HG03457 (cell line): ENCODE data around the gene MYOF.
"Not testable (repeated sequence)": the region's sequence is repeated elsewhere in the genome, so short reads cannot be mapped to it uniquely, and the experiment has no call there.

ENCODE experiments used
- ATAC-seq: cut with Tn5 transposase; IDR thresholded peaks from one replicate; pipeline ENCODE4 v1.9.1; 2021; ENCODE audit warnings: moderate number of reproducible peaks; ENCODE audit not compliant: unreplicated experiment

MYOF gene

GRCh38 chr10:93458821-93459257 lies 23.3 kb downstream of the MYOF start:
- ATAC-seq: no peak

DNA sequence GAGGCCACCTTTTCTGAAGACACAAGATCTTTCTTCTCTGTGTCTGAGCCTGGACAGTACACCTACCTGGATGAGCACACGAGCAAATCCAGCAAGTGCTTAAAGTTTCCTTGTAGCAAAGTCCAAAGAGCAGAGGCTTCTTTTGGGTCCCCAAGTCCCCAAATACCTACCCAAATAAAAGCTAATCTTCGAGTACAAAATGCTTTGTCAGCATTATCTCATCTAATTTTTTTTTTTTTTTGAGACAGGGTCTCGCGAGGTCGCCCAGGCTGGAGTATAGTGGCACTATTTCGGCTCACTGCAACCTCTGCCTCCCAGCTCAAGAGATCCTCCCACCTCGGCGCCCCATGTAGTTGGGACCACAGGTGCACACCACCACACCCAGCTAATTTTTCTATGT lies 24.6 kb downstream of the MYOF start:
- ATAC-seq: no peak

GRCh38 chr10:93456480-93456879 lies 25.7 kb downstream of the MYOF start:
- ATAC-seq: no peak

GRCh38 chr10:93454736-93455135 lies 27.4 kb downstream of the MYOF start:
- no peak for ATAC-seq

DNA sequence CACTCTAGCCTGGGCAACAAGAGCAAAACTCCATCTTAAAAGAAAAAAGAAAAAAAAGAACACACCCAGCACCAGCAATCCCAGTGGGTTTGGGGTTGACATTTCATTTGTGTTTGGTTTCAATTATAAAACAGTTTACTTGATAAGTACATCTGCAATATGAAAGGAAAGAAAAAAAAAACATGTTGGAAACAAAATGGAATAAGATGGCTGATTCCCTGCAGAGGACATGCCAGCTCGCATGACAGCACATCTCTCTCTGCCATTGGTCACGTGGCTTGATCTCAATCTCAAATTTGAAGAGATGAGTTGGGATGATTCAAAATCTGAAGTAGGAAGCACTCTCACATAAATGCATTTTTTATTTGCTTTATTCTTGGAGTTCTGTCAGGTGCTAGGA lies 28.0 kb downstream of the MYOF start:
- no peak for ATAC-seq

- no peak for ATAC-seq
These were observed 30.0 kb downstream of the MYOF start for GRCh38 chr10:93452143-93452542.

DNA sequence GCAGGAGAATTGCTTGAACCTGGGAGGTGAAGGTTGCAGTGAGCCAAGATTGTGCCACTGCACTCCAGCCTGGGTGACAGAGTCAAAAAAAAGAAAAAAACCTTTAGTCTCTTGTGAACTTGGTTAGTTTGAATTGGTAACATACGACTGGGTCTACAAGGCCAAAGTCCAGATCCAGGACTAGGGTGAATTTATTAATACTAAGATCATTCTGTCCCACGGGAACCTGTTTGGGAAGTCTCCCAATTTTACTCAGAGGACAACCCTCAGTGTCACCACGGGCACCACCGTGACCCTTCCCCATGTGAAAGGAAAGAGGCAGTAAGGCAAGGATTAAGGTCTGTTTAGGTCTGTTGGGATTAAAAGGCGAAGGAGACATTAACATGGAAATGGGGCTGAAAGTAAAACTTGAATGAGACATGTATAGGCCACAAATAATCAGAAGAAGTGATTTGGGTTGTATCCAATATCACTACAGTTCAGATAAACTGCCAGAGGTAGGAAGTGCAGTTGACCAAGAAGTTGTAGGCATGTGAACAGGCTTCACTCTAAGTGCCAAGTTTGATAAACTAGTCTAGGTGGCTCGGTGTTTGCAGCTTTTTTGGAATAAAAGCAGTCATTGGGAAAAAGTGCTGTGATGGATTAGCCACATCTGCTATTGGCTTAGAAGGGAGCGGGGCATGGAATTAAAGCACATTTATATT lies 30.7 kb downstream of the MYOF start:
- ATAC-seq: no peak

DNA sequence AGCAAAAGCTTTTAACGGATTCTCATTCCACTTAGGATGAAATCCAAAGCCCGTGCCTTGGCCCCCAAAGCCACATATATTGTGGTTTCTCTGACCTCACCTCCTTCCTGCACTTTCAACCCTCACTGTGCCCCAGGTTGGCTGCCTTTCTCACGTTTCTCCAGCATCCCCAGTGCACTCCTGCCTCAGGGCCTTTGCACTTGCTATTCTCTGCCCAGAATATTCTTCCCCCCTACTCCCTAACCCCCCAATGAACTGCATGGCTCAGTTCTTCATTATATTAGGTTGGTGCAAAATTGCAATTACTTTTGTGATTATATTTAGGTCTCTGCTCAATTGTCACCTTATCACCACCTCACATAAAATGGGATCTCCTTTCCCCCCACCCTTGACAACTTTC lies 34.2 kb downstream of the MYOF start:
- ATAC-seq: no peak

- no peak for ATAC-seq
These were observed 35.1 kb downstream of the MYOF start for GRCh38 chr10:93447019-93447418.

DNA sequence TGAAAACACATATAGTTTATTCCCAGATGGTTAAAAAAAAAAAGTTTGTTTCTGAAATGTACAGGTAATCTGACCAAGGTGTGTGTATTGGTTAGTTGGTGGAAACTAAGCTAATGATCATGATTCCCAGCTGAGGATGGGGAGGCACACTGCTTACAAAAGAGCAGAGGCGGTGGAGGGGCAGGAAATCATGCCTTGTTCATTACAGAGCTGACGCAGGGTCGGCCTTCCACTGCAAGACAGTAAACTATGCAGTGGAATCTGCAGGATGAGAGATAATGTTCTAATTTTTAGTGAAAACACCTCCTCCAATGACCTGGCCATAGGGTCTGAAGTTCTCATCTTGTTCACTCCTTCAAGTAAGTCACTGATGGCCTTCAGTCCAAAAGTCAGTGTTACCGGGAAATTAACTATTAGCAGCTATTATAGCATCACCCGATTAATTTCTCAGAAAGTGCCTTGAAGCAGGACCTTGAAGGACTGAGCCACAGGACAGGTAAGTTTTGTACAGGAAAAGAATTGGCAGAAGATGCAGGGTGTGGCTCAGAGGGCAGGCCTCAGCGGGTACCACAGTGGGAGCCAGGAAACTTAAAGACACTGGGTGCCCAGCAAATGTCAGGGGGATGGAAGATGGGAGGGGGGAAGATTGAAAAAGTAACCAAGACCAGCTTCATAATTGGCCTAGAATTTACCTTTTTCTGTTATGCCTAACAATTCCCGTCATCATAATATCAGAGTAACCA lies 36.0 kb downstream of the MYOF start:
- ATAC-seq: no peak

DNA sequence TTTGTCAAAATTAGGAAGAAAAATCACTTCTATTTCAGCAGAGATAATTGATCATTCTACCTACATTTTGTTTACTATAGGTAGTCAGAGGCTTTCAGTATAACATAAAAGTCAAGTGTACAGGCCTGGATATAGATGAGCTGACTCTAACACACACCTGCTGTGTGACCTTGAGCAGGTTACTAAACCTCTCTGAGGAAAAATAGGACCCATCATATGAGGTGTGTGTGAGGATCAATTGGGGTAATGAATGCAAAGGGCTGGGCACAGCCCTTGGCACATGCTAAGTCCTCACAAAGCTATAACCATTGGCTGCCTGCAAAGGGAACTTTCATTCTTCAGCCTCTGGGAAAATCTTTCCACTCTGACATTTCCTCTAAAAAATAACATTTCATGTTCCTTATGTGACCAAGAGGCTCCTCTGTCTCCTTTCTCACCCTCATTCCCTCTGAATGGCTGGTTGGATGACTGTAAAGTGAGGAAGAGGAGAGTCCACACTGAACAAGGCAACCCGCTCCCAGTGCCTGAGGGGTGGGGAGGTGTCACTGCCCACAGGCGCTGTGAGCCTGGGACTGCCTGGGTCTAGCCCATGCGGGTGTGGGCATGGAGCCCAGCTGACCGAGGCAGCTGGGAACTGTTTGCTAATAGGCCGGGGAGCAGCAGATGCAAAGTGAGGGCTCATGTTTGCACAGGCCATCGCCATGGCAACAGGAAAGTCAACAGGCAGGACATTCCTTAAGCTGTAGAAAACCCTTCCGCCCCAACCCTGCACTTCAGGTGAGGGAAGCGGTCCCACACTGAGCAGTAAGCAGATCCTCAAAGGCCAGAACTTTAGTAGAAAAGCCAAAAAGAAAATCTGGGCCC lies 36.8 kb downstream of the MYOF start:
- no peak for ATAC-seq

DNA sequence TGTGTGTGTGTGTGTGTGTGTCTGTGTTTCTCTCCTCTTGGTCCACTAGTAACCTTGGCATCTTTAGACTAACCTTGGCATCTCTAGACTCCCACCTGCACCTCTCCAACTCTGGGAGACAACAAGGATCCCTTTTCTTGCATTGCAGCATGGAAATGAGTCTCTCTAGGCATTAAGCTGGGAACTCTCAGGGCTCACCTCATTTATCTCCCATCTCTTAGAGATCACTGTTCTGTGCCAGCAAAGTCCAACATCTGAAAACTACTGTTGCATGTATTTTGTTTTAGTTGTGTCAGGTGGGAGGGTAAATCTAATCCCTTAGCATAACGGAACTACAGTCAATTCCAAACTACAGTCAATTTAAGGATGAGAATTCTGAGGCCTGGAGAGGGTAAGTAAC lies 38.7 kb downstream of the MYOF start:
- no peak for ATAC-seq

- not testable (repeated sequence) for ATAC-seq
These were observed 39.4 kb downstream of the MYOF start for GRCh38 chr10:93442721-93443120.

- no peak for ATAC-seq
These were observed 41.5 kb downstream of the MYOF start for GRCh38 chr10:93440591-93441091.

- no peak for ATAC-seq
These were observed 43.4 kb downstream of the MYOF start for GRCh38 chr10:93438613-93439253.

- no peak for ATAC-seq
These were observed 44.1 kb downstream of the MYOF start for GRCh38 chr10:93437946-93438612.

DNA sequence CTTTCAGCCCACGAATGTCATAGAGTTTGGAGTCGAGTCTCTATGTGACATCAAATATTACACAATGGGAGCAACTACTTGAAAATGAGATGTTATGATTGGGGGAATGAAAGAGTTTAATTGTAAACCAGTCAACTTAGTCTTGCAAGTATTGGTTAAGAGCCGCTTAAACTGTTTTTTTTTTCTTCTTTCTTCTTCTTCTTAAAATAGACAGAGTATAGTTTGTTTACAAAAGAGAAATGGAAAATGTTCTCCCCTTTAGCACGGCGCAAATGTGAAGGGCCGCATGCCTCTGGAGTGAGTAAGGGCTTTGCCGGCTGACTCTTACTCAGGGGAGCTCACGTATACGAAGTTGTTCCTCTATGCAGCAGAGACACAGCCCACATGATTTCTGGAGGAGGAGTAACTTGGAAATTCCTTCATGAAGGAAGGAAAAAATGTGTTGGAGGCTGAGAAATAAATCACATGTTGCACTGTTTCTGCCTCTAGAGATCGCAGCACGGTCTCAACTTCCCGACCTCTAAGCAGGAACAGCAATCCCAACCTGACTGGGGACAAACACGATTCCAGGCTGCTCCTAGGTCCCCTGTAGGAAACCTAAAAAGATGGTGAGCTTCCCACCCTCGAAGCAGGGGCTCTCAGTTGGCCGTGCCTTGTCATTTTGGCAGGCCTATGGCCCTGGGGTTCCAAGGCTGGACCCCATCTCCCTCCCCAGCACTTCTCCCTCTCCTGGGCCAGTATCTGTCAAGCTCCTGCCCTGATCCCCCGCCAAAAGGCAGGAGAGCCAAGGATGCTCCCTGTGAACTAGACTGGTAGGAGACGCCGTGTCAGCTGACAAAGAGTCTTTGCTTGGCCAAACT lies 44.8 kb downstream of the MYOF start:
- no peak for ATAC-seq

DNA sequence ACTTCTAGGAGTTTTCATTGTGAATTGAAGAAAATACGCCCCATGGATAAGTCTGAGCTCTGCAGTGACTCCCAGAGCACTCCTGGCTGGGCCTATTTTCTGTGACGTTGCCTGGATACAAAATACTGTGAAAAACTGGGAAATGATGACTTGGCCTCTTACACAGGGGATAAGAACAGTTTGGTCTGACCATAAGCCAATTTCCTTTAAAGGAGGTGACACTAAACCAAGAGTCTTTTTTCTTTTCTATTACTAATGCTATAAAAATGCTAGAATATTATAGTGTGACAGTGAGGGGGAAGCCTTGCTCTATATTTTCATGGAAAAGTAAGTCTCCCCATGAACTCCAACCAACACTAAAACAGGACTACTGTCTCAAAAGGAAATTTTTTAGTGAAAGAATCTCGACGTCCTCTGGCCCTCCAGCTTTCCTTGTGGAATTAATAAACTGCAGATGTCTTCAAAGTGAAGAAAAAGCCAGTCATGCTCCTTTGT lies 45.5 kb downstream of the MYOF start:
- ATAC-seq: no peak
